SJCRH30 (cell line): ENCODE measurements around the gene TLE6. TPM values are rescaled to one million over a fixed set of nuclear protein-coding genes. Genes with fewer than 3 reads are reported as not detected.
"Not testable (repeated sequence)": the region's sequence is repeated elsewhere in the genome, so short reads cannot be mapped to it uniquely, and the experiment has no call there.

ENCODE experiments used
- DNase-seq, 2 experiments: peaks; one replicate each; pipeline ENCODE4 v3.0.0-alpha.2; 2015 to 2020
- H3K27ac ChIP-seq: fragments of 250-450 bp; sonication (Bioruptor Pico); 2 replicates; pipeline ENCODE4 v1.5.1; 2020; ENCODE audit warnings: mild to moderate bottlenecking, moderate library complexity
- H3K27me3 ChIP-seq: fragments of 250-450 bp; sonication (Bioruptor Pico); 2 replicates; pipeline ENCODE4 v1.5.1; 2020; ENCODE audit warnings: mild to moderate bottlenecking, moderate library complexity
- H3K36me3 ChIP-seq: fragments of 250-450 bp; sonication (Bioruptor Pico); 2 replicates; pipeline ENCODE4 v1.5.1; 2020; ENCODE audit warnings: mild to moderate bottlenecking, moderate library complexity
- H3K4me1 ChIP-seq: fragments of 250-450 bp; sonication (Bioruptor Pico); 2 replicates; pipeline ENCODE4 v1.5.1; 2020; ENCODE audit warnings: mild to moderate bottlenecking, moderate library complexity
- H3K4me3 ChIP-seq: fragments of 250-450 bp; sonication (Bioruptor Pico); 2 replicates; pipeline ENCODE4 v1.5.1; 2020; ENCODE audit warnings: mild to moderate bottlenecking, moderate library complexity
- H3K9me3 ChIP-seq: fragments of 250-450 bp; sonication (Bioruptor Pico); replicated peaks from 2 replicates; pipeline ENCODE4 v1.5.1; 2020; ENCODE audit warnings: mild to moderate bottlenecking, moderate library complexity
- total RNA-seq: library from RNA; depleted of rRNA; stranded (reverse); fragments of >200 nt; shearing (Covaris generic); gene quantifications from 2 replicates; pipeline ENCODE4 v1.2.3, GENCODE V29; 2014; rRNA removed

Gene TLE6
- total RNA-seq, 1 experiment from 2014 or later = 2.6 TPM

GRCh38 chr19:3036977-3037544, 59.7 kb downstream of the TLE6 start:
- H3K4me3 ChIP-seq, DNase-seq, H3K27ac ChIP-seq, H3K9me3 ChIP-seq, H3K36me3 ChIP-seq: not testable (repeated sequence)
- H3K27me3 ChIP-seq = peaks cover 18% of the 10 kb centered on the region
- peaks cover 10% of the 10 kb centered on the region; the same call in 1 of the 2 replicates for H3K4me1 ChIP-seq

DNA sequence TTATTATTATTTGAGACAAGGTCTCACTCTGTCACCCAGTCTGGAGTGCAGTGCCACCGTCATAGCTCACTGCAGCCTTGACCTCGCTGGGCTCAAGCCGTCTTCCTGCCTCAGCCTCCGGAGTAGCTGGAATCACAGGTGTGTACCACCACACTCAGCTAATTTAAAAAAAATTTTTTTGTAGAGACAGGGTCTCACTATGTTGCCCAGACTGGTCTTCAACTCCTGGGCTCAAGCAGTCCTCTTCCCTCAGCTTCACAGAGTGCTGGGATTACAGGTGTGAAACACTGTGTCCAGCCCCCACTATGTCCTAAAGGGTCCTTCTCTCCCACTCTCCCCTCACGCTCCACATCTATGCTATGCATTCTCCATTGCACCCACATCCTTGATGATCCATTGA, 60.9 kb downstream of the TLE6 start:
- Histone ChIP-seq H3K27me3 (peaks cover 23% of the 10 kb centered on the region), H3K27ac (no peak overlapping the region), H3K9me3 (no peaks in the 10 kb centered on the region), H3K4me3 (no peak overlapping the region), H3K36me3 (no peaks in the 10 kb centered on the region), H3K4me1 (peaks cover 10% of the 10 kb centered on the region; the same call in 1 of the 2 replicates)
- no peak for DNase-seq

GRCh38 chr19:3039125-3039524, 61.8 kb downstream of the TLE6 start:
- DNase-seq = no peak
- Histone ChIP-seq H3K4me3 (no peak overlapping the region), H3K4me1 (peaks cover 10% of the 10 kb centered on the region; the same call in 1 of the 2 replicates), H3K9me3 (no peaks in the 10 kb centered on the region), H3K27ac (no peak overlapping the region), H3K27me3 (peaks cover 23% of the 10 kb centered on the region), H3K36me3 (no peaks in the 10 kb centered on the region)

DNA sequence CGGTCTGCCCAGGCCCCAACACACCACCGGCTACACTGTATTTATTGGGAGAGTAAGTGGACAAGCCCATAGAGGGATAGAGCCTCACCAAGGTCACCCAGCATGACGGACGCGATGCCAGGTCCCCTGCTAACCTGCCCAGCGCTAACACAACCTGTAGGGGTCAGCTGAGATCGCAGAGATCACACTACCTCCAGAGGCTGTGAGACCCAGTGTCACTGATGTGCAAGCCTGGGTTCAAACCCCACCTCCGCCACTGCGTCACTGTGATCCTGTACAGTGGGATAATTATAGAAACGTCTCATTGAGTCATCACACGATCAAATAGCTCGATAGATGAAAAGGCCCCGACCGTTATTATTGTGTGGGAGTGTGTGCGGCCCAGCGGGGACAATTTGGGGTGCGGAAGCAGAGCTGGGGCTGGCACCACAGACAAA, 62.3 kb downstream of the TLE6 start:
- peaks cover 6% of the 10 kb centered on the region; the same call in 1 of the 2 replicates for H3K4me1 ChIP-seq
- H3K4me3 ChIP-seq = no peak overlapping the region
- H3K9me3 ChIP-seq = no peaks in the 10 kb centered on the region
- peaks cover 29% of the 10 kb centered on the region for H3K27me3 ChIP-seq
- DNase-seq = no peak
- no peak overlapping the region for H3K27ac ChIP-seq
- no peaks in the 10 kb centered on the region for H3K36me3 ChIP-seq

GRCh38 chr19:3041327-3041726, 64.0 kb downstream of the TLE6 start:
- no peaks in the 10 kb centered on the region for H3K9me3 ChIP-seq
- H3K36me3 ChIP-seq = no peaks in the 10 kb centered on the region
- peak overlapping the region; percentile 41 for H3K4me3 ChIP-seq
- DNase-seq = peak in 1 of 2 experiments; percentile 38
- peaks cover 36% of the 10 kb centered on the region for H3K27me3 ChIP-seq
- no peak overlapping the region for H3K27ac ChIP-seq
- H3K4me1 ChIP-seq = peaks cover 6% of the 10 kb centered on the region; the same call in 1 of the 2 replicates

GRCh38 chr19:3041761-3042620, 64.6 kb downstream of the TLE6 start:
- peak in 1 of 2 experiments; percentile 26 for DNase-seq
- Histone ChIP-seq H3K9me3 (no peaks in the 10 kb centered on the region), H3K27me3 (peaks cover 36% of the 10 kb centered on the region), H3K4me3 (peak overlapping the region; percentile 41), H3K4me1 (peaks cover 6% of the 10 kb centered on the region; the same call in 1 of the 2 replicates), H3K36me3 (no peaks in the 10 kb centered on the region), H3K27ac (no peak overlapping the region)

DNA sequence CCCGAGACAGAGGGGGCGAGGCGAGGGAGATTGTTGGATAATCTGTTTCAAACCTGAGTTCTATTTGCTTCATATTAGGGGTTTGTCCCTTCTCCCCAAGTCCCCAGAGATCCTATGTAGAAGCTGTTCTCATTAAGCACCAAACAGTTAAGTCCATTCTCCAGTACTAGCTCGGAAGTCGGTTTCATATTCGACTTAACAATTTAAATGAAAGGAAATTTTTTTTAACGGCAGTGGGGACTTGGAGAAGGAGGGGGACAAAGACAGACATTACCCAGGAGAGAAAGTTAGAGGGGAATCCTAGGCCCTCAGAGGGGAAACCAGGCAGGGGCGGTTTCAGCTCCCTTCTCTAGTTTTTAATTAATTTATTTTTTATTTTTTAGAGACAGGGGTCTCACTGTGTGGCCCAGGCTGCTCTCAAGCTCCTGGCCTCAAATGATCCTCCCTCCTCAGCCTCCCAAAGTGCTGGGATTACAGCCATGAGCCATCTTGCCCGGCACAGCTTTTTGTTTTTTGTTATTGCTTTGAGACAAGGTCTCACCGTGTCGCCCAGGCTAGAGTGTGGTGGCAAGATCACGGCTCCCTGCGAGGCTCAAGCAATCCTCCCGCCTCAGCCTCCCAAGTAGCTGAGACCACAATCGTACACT, 65.4 kb downstream of the TLE6 start:
- Histone ChIP-seq H3K4me1 (peaks cover 9% of the 10 kb centered on the region; the same call in 1 of the 2 replicates), H3K27me3 (peaks cover 41% of the 10 kb centered on the region), H3K36me3 (no peaks in the 10 kb centered on the region), H3K9me3 (no peaks in the 10 kb centered on the region), H3K4me3 (no peak overlapping the region), H3K27ac (no peak overlapping the region)
- no peak for DNase-seq

Other genes with a start within 250 kb of the TLE6 start
- gene SLC39A3, start 237.5 kb upstream of the TLE6 start, total RNA-seq = 18.7 and 19.5 TPM in 2 replicates
- 102 and 103 TPM in 2 replicates for gene SGTA, start 194.3 kb upstream of the TLE6 start, total RNA-seq
- 114 and 119 TPM in 2 replicates for gene THOP1, start 192.1 kb upstream of the TLE6 start, total RNA-seq
- gene ZNF554, start 157.7 kb upstream of the TLE6 start, total RNA-seq = 1.3 and 1.6 TPM in 2 replicates
- gene ZNF555, start 136.1 kb upstream of the TLE6 start, total RNA-seq = 10.7 and 11.8 TPM in 2 replicates
- 18.4 and 21.3 TPM in 2 replicates for gene ZNF556, start 110.2 kb upstream of the TLE6 start, total RNA-seq
- 16.7 and 18.9 TPM in 2 replicates for gene ZNF57, start 76.6 kb upstream of the TLE6 start, total RNA-seq
- gene ZNF77, start 32.6 kb upstream of the TLE6 start, total RNA-seq = 14.1 and 17.3 TPM in 2 replicates
- gene TLE2, start 51.7 kb downstream of the TLE6 start, total RNA-seq = 3.7 and 4.7 TPM in 2 replicates
- gene TLE5, start 84.9 kb downstream of the TLE6 start, total RNA-seq = 313 and 320 TPM in 2 replicates
- 35.8 and 40.1 TPM in 2 replicates for gene GNA11, start 116.8 kb downstream of the TLE6 start, total RNA-seq
- 0.13 and 0.59 TPM in 2 replicates for gene GNA15, start 158.5 kb downstream of the TLE6 start, total RNA-seq
- not detected in 2 replicates for gene S1PR4, start 201.2 kb downstream of the TLE6 start, total RNA-seq
- 39.8 and 41.8 TPM in 2 replicates for gene NCLN, start 208.4 kb downstream of the TLE6 start, total RNA-seq
- gene CELF5, start 247.1 kb downstream of the TLE6 start, total RNA-seq = not detected in 2 replicates